GM13977 (cell line): Measurements from ENCODE around the gene SELENOS.
A peak's percentile ranks its signal among the peaks of the same experiment; 100 is the strongest.

ENCODE experiments used
- DNase-seq: peaks from one replicate; pipeline ENCODE4 v3.0.0; 2012; ENCODE audit warnings: low spot score
- in situ Hi-C: fragments of 300-500 bp; cut with MboI; formaldehyde crosslinking; loops from one replicate; pipeline ENCODE4 v1.12.0; 2022; ENCODE audit warnings: low sequenced_read_pairs, low pct_unique_long_range_greater_than_20kb, mixed read lengths, inconsistent platforms; ENCODE audit not compliant: unreplicated experiment
- TF ChIP-seq, protein P1 (sequence below): IDR thresholded peaks from 2 replicates; pipeline ENCODE4 v1.5.1; 2012; ENCODE audit warnings: mild to moderate bottlenecking, control low read depth; ENCODE audit not compliant: insufficient read depth; ENCODE audit errors: extremely low read depth, missing control alignments

The SELENOS gene

GRCh38 chr15:101277038-101277822 is at the start of gene SELENOS:
Gene SELENOS (minus strand): TSS chr15:101277485. CDS start chr15:101277417, 68 bp downstream.
- peak; percentile 91 for DNase-seq
- in situ Hi-C loops: no loop called here
- TF ChIP-seq, protein P1, sequence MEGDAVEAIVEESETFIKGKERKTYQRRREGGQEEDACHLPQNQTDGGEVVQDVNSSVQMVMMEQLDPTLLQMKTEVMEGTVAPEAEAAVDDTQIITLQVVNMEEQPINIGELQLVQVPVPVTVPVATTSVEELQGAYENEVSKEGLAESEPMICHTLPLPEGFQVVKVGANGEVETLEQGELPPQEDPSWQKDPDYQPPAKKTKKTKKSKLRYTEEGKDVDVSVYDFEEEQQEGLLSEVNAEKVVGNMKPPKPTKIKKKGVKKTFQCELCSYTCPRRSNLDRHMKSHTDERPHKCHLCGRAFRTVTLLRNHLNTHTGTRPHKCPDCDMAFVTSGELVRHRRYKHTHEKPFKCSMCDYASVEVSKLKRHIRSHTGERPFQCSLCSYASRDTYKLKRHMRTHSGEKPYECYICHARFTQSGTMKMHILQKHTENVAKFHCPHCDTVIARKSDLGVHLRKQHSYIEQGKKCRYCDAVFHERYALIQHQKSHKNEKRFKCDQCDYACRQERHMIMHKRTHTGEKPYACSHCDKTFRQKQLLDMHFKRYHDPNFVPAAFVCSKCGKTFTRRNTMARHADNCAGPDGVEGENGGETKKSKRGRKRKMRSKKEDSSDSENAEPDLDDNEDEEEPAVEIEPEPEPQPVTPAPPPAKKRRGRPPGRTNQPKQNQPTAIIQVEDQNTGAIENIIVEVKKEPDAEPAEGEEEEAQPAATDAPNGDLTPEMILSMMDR: no peak

- DNase-seq: no peak
- TF ChIP-seq, protein P1: no peak
- in situ Hi-C loops: no loop called here
Measured at GRCh38 chr15:101326462-101327146, 49.3 kb upstream of the SELENOS start.

GRCh38 chr15:101326026-101326315 is 48.7 kb upstream of the SELENOS start:
- no peak for DNase-seq
- in situ Hi-C loops: no loop called here
- TF ChIP-seq, protein P1: no peak

GRCh38 chr15:101325263-101326025 is 48.2 kb upstream of the SELENOS start:
- no peak for DNase-seq
- in situ Hi-C loops: no loop called here
- TF ChIP-seq, protein P1: no peak

DNA sequence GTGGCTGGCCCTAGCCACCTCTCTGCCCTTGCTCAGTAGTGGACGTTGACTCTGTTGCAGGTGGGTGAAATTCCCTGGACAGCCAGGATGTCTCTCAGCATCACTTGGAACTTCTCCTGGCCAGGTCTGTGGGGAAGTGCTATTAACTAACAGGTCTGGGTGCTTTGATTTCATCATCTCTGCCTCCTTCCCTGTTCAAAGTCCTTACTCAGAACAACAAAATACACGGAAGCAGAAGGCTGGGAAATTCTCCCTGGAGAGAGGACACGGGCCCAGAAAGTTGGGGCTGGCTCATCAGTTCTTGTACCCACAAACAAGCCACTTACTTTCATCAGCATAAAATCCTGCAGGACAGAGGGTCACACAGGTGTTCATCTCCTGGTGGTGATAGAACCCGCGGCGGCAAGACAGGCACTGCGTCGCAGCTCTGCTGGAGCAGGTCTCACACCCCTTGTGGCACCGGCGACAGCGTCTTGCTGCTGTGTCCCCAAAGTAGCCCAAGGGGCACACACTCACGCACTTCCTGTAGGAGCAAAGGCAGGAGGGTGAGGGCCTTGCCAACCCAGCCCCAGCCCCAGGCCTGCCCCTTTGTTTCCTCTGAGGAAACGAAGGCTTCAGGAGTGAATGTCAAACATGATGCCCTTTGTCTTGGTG is 47.4 kb upstream of the SELENOS start:
- no peak for DNase-seq
- TF ChIP-seq, protein P1: no peak
- in situ Hi-C loops: no loop called here
